Endothelial cell of umbilical vein (primary cell): ENCODE data around the gene HDHD3. TPM values are rescaled to one million over a fixed set of nuclear protein-coding genes. Genes with fewer than 3 reads are reported as not detected.

Experiments used
- BruUV-seq: library from RNA; stranded (reverse); fragments of 400-500 nt; replicated peaks from 2 replicates; lab custom pipeline; 2021; lab: Mats Ljungman, UMichigan
- CTCF ChIA-PET: fragments of 300-600, 350-600 bp; sonication (Branson Sonifier 250); formaldehyde crosslinking; loops from one replicate; lab custom pipeline; 2021; ENCODE audit warnings: antibody characterized with exemption, inconsistent platforms; lab: Charles Lee
- POLR2A ChIA-PET: fragments of 300-600, 350-600 bp; sonication (Branson Sonifier 250); formaldehyde crosslinking; loops from one replicate; lab custom pipeline; 2021; ENCODE audit warnings: antibody characterized with exemption, inconsistent platforms; lab: Charles Lee
- DNase-seq: peaks from one replicate; pipeline ENCODE4 v3.0.0-alpha.2; 2011; ENCODE audit warnings: low read depth, low spot score
- FAIRE-seq: peaks from 2 replicates; lab custom pipeline; 2011; peaks lifted over from hg19 to GRCh38; lab: Jason Lieb, UNC
- H2AFZ ChIP-seq: 2 replicates; pipeline ENCODE4 v1.6.0; 2012; ENCODE audit warnings: low read depth, low read length, control low read depth, inconsistent platforms
- H3K27ac ChIP-seq: 2 replicates; pipeline ENCODE4 v1.5.1; 2011; ENCODE audit warnings: low read depth, mild to moderate bottlenecking, control low read depth, low read length, moderate library complexity; ENCODE audit not compliant: insufficient read depth
- H3K27me3 ChIP-seq, 2 experiments: 2 replicates each; pipeline versions ENCODE4 v1.6.0 to v1.6.1; 2011; ENCODE audit warnings: low read length in 2 of 2, mixed read lengths in 1 of 2; ENCODE audit not compliant: control insufficient read depth in 2 of 2, insufficient read depth in 2 of 2
- H3K36me3 ChIP-seq, 2 experiments: 2 replicates in 1 of 2; 3 replicates in 1 of 2; pipeline ENCODE4 v1.5.1; 2011; ENCODE audit warnings: low read length in 2 of 2, mild to moderate bottlenecking in 1 of 2, moderate library complexity in 1 of 2; ENCODE audit not compliant: control insufficient read depth in 2 of 2, insufficient read depth in 2 of 2; ENCODE audit errors: extremely low read depth in 1 of 2
- H3K4me1 ChIP-seq: 3 replicates; pipeline ENCODE4 v1.5.1; 2011; ENCODE audit warnings: mild to moderate bottlenecking, low read length; ENCODE audit not compliant: control insufficient read depth, insufficient read depth; ENCODE audit errors: extremely low read depth
- H3K4me2 ChIP-seq: 2 replicates; pipeline ENCODE4 v1.6.1; 2011; ENCODE audit warnings: low read length, control low read depth, mixed read lengths; ENCODE audit not compliant: insufficient read depth
- H3K4me3 ChIP-seq, 3 experiments: fragments of 200-600 bp in 1 of 3; sonication (generic), shearing (Covaris generic) in 1 of 3; replicated peaks in 1 of 3; 2 replicates each; pipeline ENCODE4 v1.5.1; 2011 to 2016; ENCODE audit warnings: control low read depth in 3 of 3, low read length in 3 of 3, mild to moderate bottlenecking in 2 of 3, inconsistent platforms in 1 of 3, low read depth in 1 of 3, moderate library complexity in 1 of 3; ENCODE audit not compliant: insufficient read depth in 1 of 3
- H3K79me2 ChIP-seq: 2 replicates; pipeline ENCODE4 v1.6.0; 2012; ENCODE audit warnings: low read length, inconsistent platforms; ENCODE audit not compliant: control insufficient read depth, insufficient read depth
- H3K9ac ChIP-seq: replicated peaks from 2 replicates; pipeline ENCODE3; 2011; ENCODE audit warnings: low read length, control low read depth; ENCODE audit not compliant: insufficient read depth; ENCODE audit errors: extremely low read depth
- H3K9me1 ChIP-seq: replicated peaks from 3 replicates; pipeline ENCODE4 v1.6.0; 2011; ENCODE audit warnings: mild to moderate bottlenecking, low read length; ENCODE audit not compliant: control insufficient read depth, insufficient read depth; ENCODE audit errors: extremely low read depth
- H3K9me3 ChIP-seq: replicated peaks from 2 replicates; pipeline ENCODE4 v1.5.1; 2012; ENCODE audit warnings: low read length, inconsistent platforms; ENCODE audit not compliant: control insufficient read depth, insufficient read depth
- H4K20me1 ChIP-seq: replicated peaks from 2 replicates; pipeline ENCODE3; 2011; ENCODE audit warnings: mild to moderate bottlenecking, low read length; ENCODE audit not compliant: control insufficient read depth, insufficient read depth; ENCODE audit errors: extremely low read depth
- EZH2 ChIP-seq: IDR thresholded peaks from 2 replicates; pipeline ENCODE4 v1.6.1; 2012; ENCODE audit warnings: borderline replicate concordance, low read depth, mild to moderate bottlenecking, moderate library complexity, low read length, inconsistent platforms; ENCODE audit not compliant: severe bottlenecking
- FOS ChIP-seq: IDR thresholded peaks from 2 replicates; pipeline ENCODE4 v1.6.1; 2011; ENCODE audit warnings: mild to moderate bottlenecking, low read length, moderate library complexity, borderline replicate concordance; ENCODE audit not compliant: insufficient read depth
- GATA2 ChIP-seq: IDR thresholded peaks from 2 replicates; pipeline ENCODE4 v1.7.0; 2011; ENCODE audit warnings: low read depth, mild to moderate bottlenecking, moderate library complexity, mixed read lengths, low read length; ENCODE audit not compliant: insufficient read length, insufficient read depth
- JUN ChIP-seq: IDR thresholded peaks from 2 replicates; pipeline ENCODE4 v1.6.1; 2011; ENCODE audit warnings: borderline replicate concordance, low read depth; ENCODE audit not compliant: insufficient read length, insufficient read depth
- MYC ChIP-seq: IDR thresholded peaks from one replicate; pipeline ENCODE4 v1.6.1; 2011; ENCODE audit warnings: mild to moderate bottlenecking, low read depth, low read length
- POLR2A ChIP-seq: IDR thresholded peaks from 2 replicates; pipeline ENCODE4 v1.6.1; 2012; ENCODE audit warnings: low read depth, mild to moderate bottlenecking, control low read depth, low read length
- POLR2AphosphoS5 ChIP-seq: IDR thresholded peaks from 2 replicates; pipeline ENCODE4 v1.6.1; 2012; ENCODE audit warnings: low read depth, mild to moderate bottlenecking, control low read depth, low read length, moderate library complexity; ENCODE audit not compliant: insufficient read depth
- dilution Hi-C: fragments of 300-500 bp; cut with MboI; formaldehyde crosslinking; loops from one replicate; pipeline ENCODE4 v1.15.0; 2019; ENCODE audit warnings: low sequenced_read_pairs; ENCODE audit not compliant: extremely low pct_ligation_motif_present
- intact Hi-C: fragments of 100-400 bp; cut with micrococcal nuclease; formaldehyde crosslinking; loops from one replicate; pipeline ENCODE4 v1.10.0; 2022
- polyA plus RNA-seq, 4 experiments: library from polyadenylated mRNA; depleted of rRNA in 3 of 4; stranded (reverse) in 3 of 4; unstranded in 1 of 4; fragments of >200 nt; gene quantifications; 2 replicates each; pipeline versions ENCODE4 v1.2.1 to v1.2.3, GENCODE V29; 2011 to 2012; ENCODE audit warnings: missing spikeins in 1 of 4
- total RNA-seq: library from RNA; stranded (reverse); gene quantifications from 2 replicates; pipeline ENCODE4 v1.2.3, GENCODE V29; 2021
- TF ChIP-seq, protein P1 (sequence below): IDR thresholded peaks from 2 replicates; pipeline ENCODE4 v1.6.1; 2011; ENCODE audit not compliant: insufficient read depth, insufficient read length
- TF ChIP-seq, protein P2 (sequence below), 2 donors: IDR thresholded peaks; 1 replicate in 1 of 2; 2 replicates in 1 of 2; pipeline ENCODE4 v1.5.1; 2011; ENCODE audit warnings: low read length in 2 of 2, mild to moderate bottlenecking in 2 of 2, moderate library complexity in 2 of 2, control low read depth in 1 of 2, inconsistent platforms in 1 of 2, low read depth in 1 of 2; ENCODE audit not compliant: insufficient read depth in 1 of 2; ENCODE audit errors: extremely low read depth in 1 of 2

The HDHD3 gene
- total and polyA plus RNA-seq, 2 donors (not counting 3 experiments of a cell fraction or from before 2014, with no cell fraction given): 7.6 to 14.1 TPM

DNA sequence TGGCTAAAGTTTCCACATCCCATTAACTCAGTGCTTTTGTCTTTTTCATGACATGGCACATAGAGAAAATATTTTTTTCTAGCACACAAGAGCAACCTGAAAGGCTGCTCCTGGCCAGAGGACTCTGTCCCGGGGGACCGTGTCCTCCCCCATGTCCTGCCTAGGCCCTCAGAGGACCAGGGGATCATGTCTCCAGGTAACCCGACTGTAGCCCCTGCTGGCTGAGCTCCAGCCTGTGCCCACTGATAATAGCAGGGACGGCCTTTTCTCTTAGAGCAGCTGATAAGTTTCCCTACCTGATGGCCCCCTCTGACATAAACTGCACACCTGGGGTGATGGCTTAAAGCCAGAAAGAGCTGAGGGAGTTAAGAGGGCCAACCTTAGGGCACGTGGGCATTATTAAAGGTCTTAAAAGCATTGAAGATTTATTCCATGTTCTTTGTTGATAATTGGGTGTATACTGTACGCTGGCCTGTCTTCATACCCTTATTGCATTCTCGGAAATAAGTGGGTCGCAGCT is 5.9 kb downstream of the HDHD3 start:
- POLR2A ChIA-PET: no interaction called here
- H3K79me2 ChIP-seq: no peaks in the 10 kb centered on the region
- H3K4me1 ChIP-seq: no peaks in the 10 kb centered on the region
- DNase-seq (no peak), FAIRE-seq (no peak)
- H3K36me3 ChIP-seq: peaks cover 0 to 7% of the 10 kb centered on the region in 2 experiments
- H3K9ac ChIP-seq: no peak overlapping the region
- CTCF ChIA-PET: no interaction called here
- H3K27me3 ChIP-seq: no peaks in the 10 kb centered on the region
- TF ChIP-seq GATA2 (no peak), POLR2AphosphoS5 (no peak), JUN (no peak), EZH2 (no peak), MYC (no peak), POLR2A (no peak), FOS (no peak)
- TF ChIP-seq, protein P1, sequence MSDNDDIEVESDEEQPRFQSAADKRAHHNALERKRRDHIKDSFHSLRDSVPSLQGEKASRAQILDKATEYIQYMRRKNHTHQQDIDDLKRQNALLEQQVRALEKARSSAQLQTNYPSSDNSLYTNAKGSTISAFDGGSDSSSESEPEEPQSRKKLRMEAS: no peak
- TF ChIP-seq, protein P2, sequence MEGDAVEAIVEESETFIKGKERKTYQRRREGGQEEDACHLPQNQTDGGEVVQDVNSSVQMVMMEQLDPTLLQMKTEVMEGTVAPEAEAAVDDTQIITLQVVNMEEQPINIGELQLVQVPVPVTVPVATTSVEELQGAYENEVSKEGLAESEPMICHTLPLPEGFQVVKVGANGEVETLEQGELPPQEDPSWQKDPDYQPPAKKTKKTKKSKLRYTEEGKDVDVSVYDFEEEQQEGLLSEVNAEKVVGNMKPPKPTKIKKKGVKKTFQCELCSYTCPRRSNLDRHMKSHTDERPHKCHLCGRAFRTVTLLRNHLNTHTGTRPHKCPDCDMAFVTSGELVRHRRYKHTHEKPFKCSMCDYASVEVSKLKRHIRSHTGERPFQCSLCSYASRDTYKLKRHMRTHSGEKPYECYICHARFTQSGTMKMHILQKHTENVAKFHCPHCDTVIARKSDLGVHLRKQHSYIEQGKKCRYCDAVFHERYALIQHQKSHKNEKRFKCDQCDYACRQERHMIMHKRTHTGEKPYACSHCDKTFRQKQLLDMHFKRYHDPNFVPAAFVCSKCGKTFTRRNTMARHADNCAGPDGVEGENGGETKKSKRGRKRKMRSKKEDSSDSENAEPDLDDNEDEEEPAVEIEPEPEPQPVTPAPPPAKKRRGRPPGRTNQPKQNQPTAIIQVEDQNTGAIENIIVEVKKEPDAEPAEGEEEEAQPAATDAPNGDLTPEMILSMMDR (IDR thresholded peaks at IDR 0.05; ENCODE audit: extremely low read depth in 1 of 2, insufficient read depth in 1 of 2, low read depth in 1 of 2, low read length in 2 of 2): no peak
- no peak overlapping the region for H2AFZ ChIP-seq
- no peaks in the 10 kb centered on the region for H3K9me1 ChIP-seq
- H3K27ac ChIP-seq: no peak overlapping the region
- no peak overlapping the region for H3K4me3 ChIP-seq
- H4K20me1 ChIP-seq: no peaks in the 10 kb centered on the region
- dilution Hi-C loops: no loop called here
- no TSS peak for BruUV-seq
- no peaks in the 10 kb centered on the region for H3K9me3 ChIP-seq
- no peak overlapping the region for H3K4me2 ChIP-seq
- intact Hi-C loops: no loop called here
